SK-N-SH (cell line): ENCODE results near the gene RGS6.

ENCODE experiments used
- CTCF ChIP-seq: fragments of 200-600 bp; sonication (generic); IDR thresholded peaks from 2 replicates; pipeline ENCODE4 v1.6.1; 2017; ENCODE audit warnings: antibody characterized with exemption, mild to moderate bottlenecking, moderate library complexity
- EP300 ChIP-seq, 2 experiments: IDR thresholded peaks; 2 replicates each; pipeline versions ENCODE4 v1.4.0 to v1.6.1; 2012; ENCODE audit warnings: borderline replicate concordance in 1 of 2, low read depth in 1 of 2, low read length in 1 of 2
- EZH2phosphoT487 ChIP-seq: fragments of 200-600 bp; sonication (generic); IDR thresholded peaks from 2 replicates; pipeline ENCODE4 v1.6.1; 2017; ENCODE audit warnings: low read depth, mixed run types, mild to moderate bottlenecking, antibody characterized with exemption, moderate library complexity, borderline replicate concordance
- FOXM1 ChIP-seq: IDR thresholded peaks from 2 replicates; pipeline ENCODE4 v1.4.0; 2012; ENCODE audit warnings: low read depth, mild to moderate bottlenecking
- GABPA ChIP-seq: IDR thresholded peaks from 2 replicates; pipeline ENCODE4 v1.4.0; 2012; ENCODE audit warnings: low read depth, mild to moderate bottlenecking
- JUND ChIP-seq: IDR thresholded peaks from 2 replicates; pipeline ENCODE4 v1.4.0; 2012
- NFIC ChIP-seq: IDR thresholded peaks from 2 replicates; pipeline ENCODE4 v1.4.0; 2012; ENCODE audit warnings: borderline replicate concordance
- POLR2AphosphoS5 ChIP-seq: IDR thresholded peaks from 2 replicates; pipeline ENCODE4 v1.6.1; 2012; ENCODE audit warnings: low read depth, low read length
- SIN3A ChIP-seq: IDR thresholded peaks from 2 replicates; pipeline ENCODE4 v1.6.1; 2012; ENCODE audit warnings: low read depth, mild to moderate bottlenecking, low read length, moderate library complexity, borderline replicate concordance
- SMC3 ChIP-seq: IDR thresholded peaks from 2 replicates; pipeline ENCODE4 v1.6.1; 2012; ENCODE audit warnings: low read depth, low read length, improper control_type of control experiment
- TEAD4 ChIP-seq: IDR thresholded peaks from 2 replicates; pipeline ENCODE4 v1.4.0; 2012; ENCODE audit warnings: mild to moderate bottlenecking, borderline replicate concordance; ENCODE audit not compliant: insufficient read depth
- USF1 ChIP-seq: IDR thresholded peaks from 2 replicates; pipeline ENCODE4 v1.4.0; 2012; ENCODE audit warnings: low read depth, borderline replicate concordance
- TF ChIP-seq, protein P1 (sequence below): IDR thresholded peaks from 2 replicates; pipeline ENCODE4 v1.4.0; 2012; ENCODE audit warnings: low read depth, borderline replicate concordance

GRCh38 chr14:72366619-72367018 is 434.4 kb downstream of the RGS6 start:
- TF ChIP-seq FOXM1 (no peak), TEAD4 (no peak), NFIC (no peak), EP300 (IDR thresholded peaks at IDR 0.05; ENCODE audit: borderline replicate concordance in 1 of 2, low read depth in 1 of 2, low read length in 1 of 2) (no peak), CTCF (no peak), SMC3 (no peak), USF1 (no peak), JUND (no peak), POLR2AphosphoS5 (no peak), EZH2phosphoT487 (no peak), SIN3A (no peak), GABPA (no peak)
- TF ChIP-seq, protein P1, sequence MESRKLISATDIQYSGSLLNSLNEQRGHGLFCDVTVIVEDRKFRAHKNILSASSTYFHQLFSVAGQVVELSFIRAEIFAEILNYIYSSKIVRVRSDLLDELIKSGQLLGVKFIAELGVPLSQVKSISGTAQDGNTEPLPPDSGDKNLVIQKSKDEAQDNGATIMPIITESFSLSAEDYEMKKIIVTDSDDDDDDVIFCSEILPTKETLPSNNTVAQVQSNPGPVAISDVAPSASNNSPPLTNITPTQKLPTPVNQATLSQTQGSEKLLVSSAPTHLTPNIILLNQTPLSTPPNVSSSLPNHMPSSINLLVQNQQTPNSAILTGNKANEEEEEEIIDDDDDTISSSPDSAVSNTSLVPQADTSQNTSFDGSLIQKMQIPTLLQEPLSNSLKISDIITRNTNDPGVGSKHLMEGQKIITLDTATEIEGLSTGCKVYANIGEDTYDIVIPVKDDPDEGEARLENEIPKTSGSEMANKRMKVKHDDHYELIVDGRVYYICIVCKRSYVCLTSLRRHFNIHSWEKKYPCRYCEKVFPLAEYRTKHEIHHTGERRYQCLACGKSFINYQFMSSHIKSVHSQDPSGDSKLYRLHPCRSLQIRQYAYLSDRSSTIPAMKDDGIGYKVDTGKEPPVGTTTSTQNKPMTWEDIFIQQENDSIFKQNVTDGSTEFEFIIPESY = no peak
